Naive thymus-derived CD8-positive, alpha-beta T cell (primary cell): Measurements from ENCODE around the gene CUX1. TPM values are rescaled to one million over a fixed set of nuclear protein-coding genes. Genes with fewer than 3 reads are reported as not detected.

Experiments used
- ATAC-seq, 2 donors: fragments of 150-1000 bp; cut with Tn5 transposase in 1 of 2; sonication (Bioruptor Pico), chemical (Tn5 transposase) in 1 of 2; 1 replicate in 1 of 2; 2 replicates in 1 of 2; pipeline ENCODE4 v1.10.0; 2021; ENCODE audit warnings: mild to moderate bottlenecking in 2 of 2, moderate library complexity in 2 of 2
- POLR2A ChIA-PET: fragments of 350-600 bp; sonication (Branson Sonifier 250); formaldehyde crosslinking; loops from one replicate; lab custom pipeline; 2021; ENCODE audit warnings: antibody characterized with exemption; lab: Charles Lee
- DNase-seq, 10 donors: peaks; one replicate each; pipeline versions ENCODE4 v3.0.0 to v3.0.0-alpha.2; 2020 to 2022
- H3K27ac Mint-ChIP-seq, 10 donors: one replicate each; pipeline ENCODE4 v1.8.0; 2020 to 2022; ENCODE audit warnings: mild to moderate bottlenecking in 10 of 10, mixed read lengths in 10 of 10, moderate library complexity in 4 of 10, inconsistent platforms in 1 of 10
- H3K27me3 Mint-ChIP-seq, 5 donors: one replicate each; pipeline ENCODE4 v1.8.0; 2021 to 2022; ENCODE audit warnings: mixed read lengths in 5 of 5
- H3K36me3 Mint-ChIP-seq, 3 donors: one replicate each; pipeline ENCODE4 v1.8.0; 2020 to 2022; ENCODE audit warnings: mixed read lengths in 3 of 3, mild to moderate bottlenecking in 2 of 3, inconsistent platforms in 1 of 3
- H3K4me1 Mint-ChIP-seq, 4 donors: one replicate each; pipeline ENCODE4 v1.8.0; 2021 to 2022; ENCODE audit warnings: mixed read lengths in 4 of 4
- H3K4me3 Mint-ChIP-seq, 10 donors: one replicate each; pipeline ENCODE4 v1.8.0; 2020 to 2022; ENCODE audit warnings: mild to moderate bottlenecking in 10 of 10, mixed read lengths in 10 of 10, moderate library complexity in 6 of 10, inconsistent platforms in 1 of 10
- H3K9me3 Mint-ChIP-seq, 9 donors: one replicate each; pipeline ENCODE4 v1.8.0; 2020 to 2022; ENCODE audit warnings: mixed read lengths in 9 of 9, mild to moderate bottlenecking in 3 of 9, inconsistent platforms in 1 of 9, moderate library complexity in 1 of 9
- polyA plus RNA-seq, 3 donors: library from polyadenylated mRNA; unstranded; fragments of 300-500 nt; fragmentation: Illumina TruSeq; gene quantifications; one replicate each; pipeline ENCODE4 v1.2.3, GENCODE V29; 2021
- total RNA-seq, 8 experiments: library from RNA in 2 of 8; stranded (reverse) in 2 of 8; gene quantifications; one replicate each; pipeline ENCODE4 v1.2.3 and lab custom pipeline; 2021 to 2026

Gene CUX1
- total and polyA plus RNA-seq, 5 experiments from 2014 or later = 10.3 to 66.2 (median 24.1) TPM

DNA sequence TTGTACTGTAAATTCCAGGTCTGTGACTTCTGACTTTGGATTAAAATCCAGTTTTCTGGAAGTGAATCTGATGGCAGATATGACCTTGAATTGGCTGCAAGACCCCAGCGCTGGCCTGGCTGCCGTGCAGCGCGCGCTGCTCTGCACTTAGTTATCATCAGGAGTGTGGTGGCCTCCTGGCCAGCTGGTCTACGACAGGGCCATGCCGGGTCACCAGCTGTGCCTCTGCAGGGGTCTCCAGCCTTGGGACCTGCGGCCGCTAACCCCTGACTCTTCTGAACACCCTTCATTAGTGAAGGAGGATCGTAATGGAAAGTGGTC, 278.5 kb downstream of the CUX1 start:
- H3K27ac Mint-ChIP-seq = no peak overlapping the region
- DNase-seq (no peak), ATAC-seq (no peak)
- POLR2A ChIA-PET = interaction anchor here (1.1 kb wide), 1 partner anchor 18 kb away, joined by 3 read pairs; no protein-coding TSS in a partner anchor
- no peaks in the 10 kb centered on the region for H3K9me3 Mint-ChIP-seq
- no peak overlapping the region for H3K4me3 Mint-ChIP-seq
- peaks cover 0 to 6% (median 0%) of the 10 kb centered on the region in 4 donors for H3K4me1 Mint-ChIP-seq
- peaks cover 0 to 34% (median 2%) of the 10 kb centered on the region in 3 donors for H3K36me3 Mint-ChIP-seq
- no peaks in the 10 kb centered on the region for H3K27me3 Mint-ChIP-seq

DNA sequence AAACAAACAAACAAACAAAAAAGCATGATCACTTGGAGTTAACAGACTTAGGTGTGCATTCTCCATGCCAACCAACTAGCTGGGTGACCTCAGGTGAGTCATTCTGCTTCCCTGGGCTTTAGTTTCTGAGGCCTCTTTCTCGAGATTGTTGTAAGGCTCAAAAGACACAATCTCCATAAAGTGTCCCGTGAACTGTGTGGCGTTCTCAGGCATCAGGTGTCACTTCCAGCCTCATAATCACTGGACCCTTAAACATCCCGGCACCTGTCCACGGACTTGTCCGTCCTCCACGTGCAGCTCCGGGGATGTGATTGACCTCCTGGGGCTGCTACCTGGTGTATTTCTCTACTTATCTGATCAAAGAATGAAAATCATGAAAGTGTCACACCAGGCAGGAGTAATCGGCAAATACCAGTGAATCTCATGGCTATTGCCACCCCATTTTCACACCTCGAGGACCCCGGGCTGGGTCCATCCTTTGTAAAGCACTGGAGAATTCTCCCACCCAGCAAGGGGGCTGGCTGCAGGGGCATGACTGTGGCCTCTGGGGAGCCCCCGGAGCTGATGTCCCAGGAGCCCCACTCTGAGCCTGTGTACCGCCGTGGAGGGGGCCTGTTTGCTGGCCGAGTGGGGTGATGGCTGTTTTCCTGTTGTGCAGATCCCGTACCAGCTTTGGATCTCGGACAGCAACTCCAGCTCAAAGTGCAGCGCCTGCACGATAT, 279.4 kb downstream of the CUX1 start:
- ATAC-seq (no peak), DNase-seq (no peak)
- H3K4me1 Mint-ChIP-seq = peaks cover 0 to 6% (median 0%) of the 10 kb centered on the region in 4 donors
- POLR2A ChIA-PET = no interaction called here
- no peak overlapping the region for H3K27ac Mint-ChIP-seq
- no peak overlapping the region for H3K4me3 Mint-ChIP-seq
- no peaks in the 10 kb centered on the region for H3K27me3 Mint-ChIP-seq
- H3K36me3 Mint-ChIP-seq = peaks cover 0 to 42% (median 2%) of the 10 kb centered on the region in 3 donors
- no peaks in the 10 kb centered on the region for H3K9me3 Mint-ChIP-seq

DNA sequence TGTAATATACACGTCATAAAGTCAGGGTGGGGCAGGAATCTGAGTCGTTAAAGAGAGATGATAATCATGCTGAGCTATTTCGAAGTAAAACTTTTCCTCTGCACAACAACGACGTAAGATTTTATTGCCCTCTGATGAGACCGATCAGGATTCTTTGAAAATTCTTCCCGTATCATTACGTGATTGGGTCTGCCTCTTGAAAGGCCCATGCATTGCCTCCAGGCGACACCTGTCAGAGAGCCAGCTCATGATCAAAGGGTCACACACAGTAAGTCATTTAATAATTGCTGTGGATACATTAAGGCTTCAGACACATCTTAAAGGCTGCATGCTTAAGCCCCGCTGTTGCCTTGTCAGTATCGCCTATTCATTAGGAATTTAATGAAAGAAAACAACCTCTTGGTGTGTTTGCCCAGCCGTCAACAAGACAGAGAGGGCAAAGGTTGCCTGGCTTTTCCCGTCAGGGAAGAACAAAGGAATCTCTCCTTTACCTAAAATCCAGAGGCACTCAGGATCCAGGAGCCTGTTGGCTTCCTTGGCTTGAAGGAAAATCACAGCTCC, 280.3 kb downstream of the CUX1 start:
- Mint-ChIP-seq H3K27ac (no peak overlapping the region), H3K4me1 (no peaks in the 10 kb centered on the region), H3K4me3 (no peak overlapping the region), H3K27me3 (no peaks in the 10 kb centered on the region), H3K9me3 (no peaks in the 10 kb centered on the region), H3K36me3 (peaks cover 0 to 41% (median 2%) of the 10 kb centered on the region in 3 donors)
- ATAC-seq (no peak), DNase-seq (no peak)
- POLR2A ChIA-PET = no interaction called here

DNA sequence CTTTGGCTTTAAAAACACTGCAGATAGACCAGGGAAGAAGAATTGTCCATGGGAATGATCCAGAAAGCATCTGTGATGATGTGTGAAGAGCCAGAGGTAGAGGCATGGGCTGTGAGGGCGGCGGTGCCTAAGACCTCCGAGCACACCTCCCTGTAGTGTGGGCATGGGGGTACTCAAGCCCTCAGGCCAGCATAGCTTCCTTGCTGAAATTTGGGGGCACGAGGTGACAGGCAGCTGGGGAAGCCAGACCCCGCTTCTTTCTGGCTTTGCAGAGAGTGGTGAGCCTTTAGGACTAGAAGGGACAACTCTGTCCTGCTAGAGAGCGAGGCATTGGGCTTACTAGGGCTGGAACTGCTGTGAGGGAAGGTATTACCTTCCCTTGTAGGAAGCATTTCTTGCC, 281.6 kb downstream of the CUX1 start:
- DNase-seq = no peak
- POLR2A ChIA-PET = no interaction called here

DNA sequence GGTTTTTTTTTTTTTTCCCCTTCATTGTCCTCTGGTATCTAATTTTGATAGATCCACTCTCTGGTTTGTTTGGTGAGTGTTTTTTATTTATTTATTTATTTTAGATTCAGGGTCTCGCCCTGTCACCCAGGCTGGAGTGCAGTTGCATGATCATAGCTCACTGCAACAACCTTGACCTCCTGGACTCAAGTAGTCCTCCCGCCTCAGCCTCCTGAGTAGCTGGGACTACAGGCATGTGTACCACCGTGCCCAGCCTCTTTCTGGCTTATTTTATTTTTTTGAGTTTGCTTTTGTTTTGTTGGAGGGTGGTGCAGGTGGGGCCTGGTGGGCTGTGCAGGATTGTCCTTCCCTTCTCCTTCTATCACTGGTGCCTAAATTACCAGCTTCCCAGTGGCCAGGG, 282.0 kb downstream of the CUX1 start:
- DNase-seq (no peak), ATAC-seq (no peak)
- POLR2A ChIA-PET = no interaction called here
- H3K4me3 Mint-ChIP-seq = no peak overlapping the region
- no peaks in the 10 kb centered on the region for H3K4me1 Mint-ChIP-seq
- H3K27ac Mint-ChIP-seq = no peak overlapping the region
- H3K9me3 Mint-ChIP-seq = no peaks in the 10 kb centered on the region
- peaks cover 5 to 55% (median 10%) of the 10 kb centered on the region in 3 donors for H3K36me3 Mint-ChIP-seq
- no peaks in the 10 kb centered on the region for H3K27me3 Mint-ChIP-seq

More for the DNA sequence above, 281.6 kb downstream of the CUX1 start:
- no peak for ATAC-seq
- Mint-ChIP-seq H3K27me3 (no peaks in the 10 kb centered on the region), H3K27ac (peak overlapping the region in 1 of 10 donors; percentile 43), H3K4me3 (no peak overlapping the region), H3K4me1 (no peaks in the 10 kb centered on the region), H3K9me3 (no peaks in the 10 kb centered on the region), H3K36me3 (peaks cover 1 to 50% (median 5%) of the 10 kb centered on the region in 3 donors)

DNA sequence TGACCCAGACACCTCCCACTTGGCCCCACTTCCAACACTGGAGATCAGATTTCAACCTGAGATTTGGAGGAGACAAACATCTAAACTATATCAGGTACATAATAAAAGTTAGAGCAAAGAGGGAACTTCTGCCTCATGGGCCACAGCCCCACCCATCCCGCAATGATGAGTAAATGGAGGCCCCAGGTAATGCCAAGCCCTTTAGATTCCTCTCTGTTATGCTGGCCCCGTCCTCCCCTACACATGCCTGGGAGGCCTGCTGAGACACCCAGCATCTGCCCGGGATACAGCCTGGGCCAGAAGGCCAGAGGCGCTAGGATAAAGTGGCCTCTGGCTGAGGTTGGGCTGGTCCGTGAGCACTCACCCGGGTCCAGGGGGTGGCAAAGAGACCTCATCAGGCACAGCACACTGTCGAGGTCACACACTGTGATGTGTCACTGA, 283.7 kb downstream of the CUX1 start:
- DNase-seq = no peak
- POLR2A ChIA-PET = no interaction called here
- no peak for ATAC-seq
- Mint-ChIP-seq H3K27me3 (no peaks in the 10 kb centered on the region), H3K4me3 (no peak overlapping the region), H3K9me3 (no peaks in the 10 kb centered on the region), H3K4me1 (no peaks in the 10 kb centered on the region), H3K36me3 (peaks cover 5 to 67% (median 11%) of the 10 kb centered on the region in 3 donors), H3K27ac (no peak overlapping the region)

DNA sequence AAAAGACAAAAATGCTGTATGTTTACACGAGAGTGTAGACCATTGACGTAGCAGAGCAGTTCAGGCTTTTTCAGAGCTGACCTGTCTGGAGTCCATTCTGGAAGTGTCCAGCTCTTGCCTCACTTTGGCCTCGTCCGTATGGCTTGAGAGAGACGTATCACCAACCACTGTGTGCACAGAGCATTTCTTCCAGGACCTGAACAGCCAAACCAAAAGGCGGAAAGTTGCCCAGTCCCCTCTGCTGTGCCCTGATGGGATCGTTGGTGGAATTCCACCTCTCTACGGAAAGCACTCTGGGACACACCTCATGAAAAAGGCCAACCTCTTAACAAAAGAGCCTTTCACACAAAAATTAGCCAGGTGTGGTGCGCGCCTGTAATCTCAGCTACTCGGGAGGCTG, 284.5 kb downstream of the CUX1 start:
- Mint-ChIP-seq H3K27me3 (no peaks in the 10 kb centered on the region), H3K27ac (peak overlapping the region in 1 of 10 donors; percentile 66), H3K4me1 (no peaks in the 10 kb centered on the region), H3K36me3 (peaks cover 5 to 71% (median 11%) of the 10 kb centered on the region in 3 donors), H3K9me3 (no peaks in the 10 kb centered on the region), H3K4me3 (no peak overlapping the region)
- POLR2A ChIA-PET = no interaction called here
- DNase-seq (no peak), ATAC-seq (no peak)

DNA sequence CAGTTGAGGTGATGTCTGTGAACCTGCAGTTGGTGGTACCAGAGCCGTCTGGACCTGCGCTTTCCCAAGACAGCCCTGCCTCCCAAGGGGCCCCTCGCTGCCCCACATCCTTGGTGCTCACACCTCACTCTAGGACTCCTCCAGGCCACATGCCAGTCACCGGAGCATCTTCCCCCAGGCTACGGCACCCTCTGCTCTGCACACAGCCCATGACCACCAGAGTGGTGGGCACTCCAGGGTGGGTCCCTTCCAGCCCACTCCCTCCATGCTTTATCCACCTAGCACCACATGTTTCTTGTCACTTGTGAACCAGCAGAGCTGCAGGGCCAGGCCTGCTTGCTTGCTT, 285.6 kb downstream of the CUX1 start:
- no peaks in the 10 kb centered on the region for H3K27me3 Mint-ChIP-seq
- no peaks in the 10 kb centered on the region for H3K4me1 Mint-ChIP-seq
- ATAC-seq (no peak), DNase-seq (no peak)
- POLR2A ChIA-PET = no interaction called here
- no peak overlapping the region for H3K4me3 Mint-ChIP-seq
- peaks cover 5 to 66% (median 14%) of the 10 kb centered on the region in 3 donors for H3K36me3 Mint-ChIP-seq
- peak overlapping the region in 5 of 10 donors; percentile 37 to 85 (median 52) for H3K27ac Mint-ChIP-seq
- no peaks in the 10 kb centered on the region for H3K9me3 Mint-ChIP-seq

DNA sequence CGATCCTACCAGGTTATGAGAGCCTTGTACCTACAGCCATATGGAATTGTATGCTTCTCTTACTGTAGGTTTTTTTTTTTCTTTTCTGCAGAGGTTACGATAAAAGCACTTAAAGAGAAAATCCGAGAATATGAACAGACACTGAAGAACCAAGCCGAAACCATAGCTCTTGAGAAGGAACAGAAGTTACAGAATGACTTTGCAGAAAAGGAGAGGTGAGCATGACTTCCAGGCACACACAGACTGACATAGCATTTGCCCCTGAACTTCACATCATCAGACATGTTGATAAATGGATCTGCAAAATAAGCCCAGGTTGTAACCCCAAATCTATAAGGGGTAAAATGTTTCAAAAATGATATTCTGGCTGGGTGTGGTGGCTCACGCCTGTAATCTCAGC, 286.8 kb downstream of the CUX1 start:
- no peak for DNase-seq
- no peak for ATAC-seq
- Mint-ChIP-seq H3K4me3 (no peak overlapping the region), H3K27ac (peak overlapping the region in 1 of 10 donors; percentile 67), H3K36me3 (peaks cover 5 to 66% (median 14%) of the 10 kb centered on the region in 3 donors), H3K4me1 (no peaks in the 10 kb centered on the region), H3K9me3 (no peaks in the 10 kb centered on the region), H3K27me3 (no peaks in the 10 kb centered on the region)
- POLR2A ChIA-PET = no interaction called here

DNA sequence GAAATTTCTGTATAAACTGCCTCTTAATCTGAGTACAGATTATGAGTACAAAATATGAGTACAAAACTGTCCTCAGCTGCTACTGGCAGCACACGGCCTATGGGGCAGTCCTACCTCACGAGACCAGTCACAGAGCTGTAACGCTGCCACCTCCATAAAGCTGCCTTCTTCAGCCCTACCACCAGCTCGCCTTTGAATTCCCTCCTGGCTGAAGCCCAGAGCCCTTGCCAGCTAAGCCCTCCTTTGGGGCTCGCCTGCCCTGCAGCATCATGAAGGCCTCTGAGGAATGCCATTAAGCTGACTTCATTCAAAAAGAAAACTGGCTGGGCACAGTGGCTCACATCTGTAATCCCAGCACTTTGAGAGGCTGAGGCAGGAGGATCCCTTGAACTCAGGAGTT, 289.2 kb downstream of the CUX1 start:
- H3K9me3 Mint-ChIP-seq = no peaks in the 10 kb centered on the region
- no peak for ATAC-seq
- H3K27me3 Mint-ChIP-seq = no peaks in the 10 kb centered on the region

DNA sequence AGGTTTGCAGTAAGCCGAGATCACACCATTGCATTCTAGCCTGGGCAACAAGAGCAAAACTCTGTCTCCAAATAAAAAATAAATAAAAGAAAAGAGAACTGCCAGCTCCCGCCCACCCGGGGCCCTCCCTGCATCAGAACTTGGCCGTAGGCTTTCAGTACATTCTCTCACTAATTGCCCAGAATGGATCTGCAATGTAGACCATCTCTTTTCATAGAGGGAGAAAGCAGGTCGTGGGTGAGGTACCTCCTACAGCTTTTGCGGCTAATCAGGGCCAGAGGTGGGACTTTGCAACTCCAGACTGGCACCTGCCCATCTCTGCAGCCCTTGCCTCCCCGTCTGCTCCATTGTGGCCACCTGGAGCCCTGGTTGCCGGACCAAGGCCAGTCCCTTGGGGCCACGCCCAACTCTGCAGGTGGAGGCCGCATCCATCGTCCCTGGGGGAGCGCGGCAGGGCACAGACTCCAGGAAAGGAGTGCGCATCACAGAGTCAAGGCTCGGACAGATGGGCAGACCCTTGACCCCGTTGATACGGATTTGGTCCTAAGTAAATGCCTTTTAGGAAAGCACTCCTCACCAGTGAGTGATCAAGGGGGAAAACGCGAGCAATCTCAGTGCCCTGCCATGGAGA, 290.2 kb downstream of the CUX1 start:
- Mint-ChIP-seq H3K9me3 (no peaks in the 10 kb centered on the region), H3K4me1 (no peaks in the 10 kb centered on the region), H3K36me3 (peaks cover 5 to 71% (median 14%) of the 10 kb centered on the region in 3 donors), H3K27me3 (no peaks in the 10 kb centered on the region), H3K4me3 (no peak overlapping the region), H3K27ac (peak overlapping the region in 1 of 10 donors; percentile 7)
- POLR2A ChIA-PET = no interaction called here
- ATAC-seq (no peak), DNase-seq (no peak)

More for the DNA sequence above, 289.2 kb downstream of the CUX1 start:
- H3K4me1 Mint-ChIP-seq = no peaks in the 10 kb centered on the region
- peaks cover 5 to 66% (median 14%) of the 10 kb centered on the region in 3 donors for H3K36me3 Mint-ChIP-seq
- POLR2A ChIA-PET = no interaction called here
- no peak overlapping the region for H3K4me3 Mint-ChIP-seq
- no peak overlapping the region for H3K27ac Mint-ChIP-seq
- no peak for DNase-seq

DNA sequence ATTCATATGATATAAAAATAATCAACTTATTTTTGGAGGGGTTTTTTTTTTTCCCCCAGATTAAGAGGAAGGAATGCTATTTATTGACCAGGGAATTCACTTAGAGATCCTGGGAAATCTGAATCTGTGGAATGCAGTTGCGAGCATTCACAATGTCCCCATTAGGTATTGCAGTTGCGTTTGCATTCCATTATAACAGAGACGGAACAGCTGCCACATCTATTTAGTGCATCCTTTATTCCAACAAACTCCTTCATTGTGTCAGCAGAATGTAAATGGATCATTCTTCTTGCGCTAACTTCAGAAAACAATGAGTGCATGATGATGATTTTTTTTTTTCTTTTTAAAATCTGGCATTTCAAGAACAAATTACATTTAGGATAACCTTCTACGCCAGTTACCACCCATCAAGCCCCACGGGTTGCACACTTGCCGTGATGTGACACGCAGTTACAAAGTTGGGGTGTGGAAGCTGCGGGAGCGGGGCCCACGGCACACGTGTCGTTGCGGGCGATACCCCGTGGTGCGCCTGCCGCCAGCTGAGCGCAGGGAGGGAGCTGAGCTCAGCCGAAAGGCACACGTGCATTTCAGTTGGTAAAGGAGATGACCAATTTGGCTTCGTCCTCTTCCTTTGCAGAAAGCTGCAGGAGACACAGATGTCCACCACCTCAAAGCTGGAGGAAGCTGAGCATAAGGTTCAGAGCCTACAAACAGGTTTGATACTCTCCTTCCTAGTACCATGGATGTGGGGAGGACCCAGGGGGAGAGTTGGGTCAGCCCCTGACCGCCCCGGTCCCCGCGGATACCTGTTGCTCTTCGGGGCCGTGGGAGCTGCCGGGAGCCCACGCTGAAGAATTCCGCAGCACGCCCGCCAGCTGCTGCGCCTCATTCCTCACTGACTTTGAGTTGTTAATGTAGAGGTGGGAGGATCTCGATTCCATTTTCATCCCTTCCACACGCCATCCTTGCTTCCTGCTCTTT, 293.9 kb downstream of the CUX1 start:
- DNase-seq (no peak), ATAC-seq (no peak)
- POLR2A ChIA-PET = no interaction called here

More for the DNA sequence above, 293.9 kb downstream of the CUX1 start:
- Mint-ChIP-seq H3K4me3 (no peak overlapping the region), H3K9me3 (no peaks in the 10 kb centered on the region), H3K27me3 (no peaks in the 10 kb centered on the region), H3K27ac (no peak overlapping the region), H3K4me1 (no peaks in the 10 kb centered on the region), H3K36me3 (peaks cover 11 to 72% (median 29%) of the 10 kb centered on the region in 3 donors)
